Astrocyte of the spinal cord (primary cell): Measurements from ENCODE around the gene PLCH2.

Experiments used
- DNase-seq: peaks from one replicate; pipeline ENCODE4 v3.0.0; 2011; ENCODE audit warnings: low read depth, low spot score
- H3K4me3 ChIP-seq: 2 replicates; pipeline ENCODE4 v1.5.1; 2011; ENCODE audit warnings: low read depth, mild to moderate bottlenecking, low read length, moderate library complexity
- in situ Hi-C: cut with HindIII; loops from 2 replicates; pipeline ENCODE4 v1.10.0; 2017; ENCODE audit warnings: low sequenced_read_pairs
- TF ChIP-seq, protein P1 (sequence below): IDR thresholded peaks from 2 replicates; pipeline ENCODE4 v1.5.1; 2012; ENCODE audit warnings: low read depth, mild to moderate bottlenecking, low read length, inconsistent platforms

The PLCH2 gene

DNA sequence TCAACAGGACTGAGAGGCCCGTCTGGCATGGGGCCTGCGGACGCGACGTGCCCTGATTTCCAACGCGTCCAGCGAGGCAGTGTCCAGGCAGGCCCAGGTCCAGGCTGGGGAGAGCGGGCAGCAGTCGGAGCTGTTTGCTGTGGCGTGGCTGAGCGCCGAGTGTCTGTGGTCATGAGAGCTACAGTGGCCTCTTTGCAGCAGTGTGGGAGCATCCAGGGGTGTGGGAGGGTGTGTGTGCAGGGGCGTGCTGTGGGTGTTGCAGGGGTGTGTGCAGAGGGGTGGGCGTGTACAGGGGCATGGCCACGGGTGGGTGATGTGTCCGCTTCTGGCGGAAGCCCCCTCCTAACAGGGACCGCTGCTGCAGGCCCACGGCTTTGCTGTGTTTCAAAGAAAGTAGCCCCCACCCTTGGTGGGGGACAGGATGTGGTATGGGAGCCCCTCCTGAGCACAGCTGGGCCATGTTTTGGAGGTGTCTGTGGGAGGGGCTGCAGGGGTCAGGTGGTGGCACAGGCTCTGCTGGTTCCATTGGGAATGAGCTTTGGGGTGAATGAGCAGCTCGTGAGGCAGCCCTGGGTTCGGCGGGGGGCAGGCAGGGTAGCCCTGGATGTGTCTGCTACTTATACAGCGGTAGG, 17.7 kb downstream of the PLCH2 start:
- no peak overlapping the region for H3K4me3 ChIP-seq
- DNase-seq = no peak
- TF ChIP-seq, protein P1, sequence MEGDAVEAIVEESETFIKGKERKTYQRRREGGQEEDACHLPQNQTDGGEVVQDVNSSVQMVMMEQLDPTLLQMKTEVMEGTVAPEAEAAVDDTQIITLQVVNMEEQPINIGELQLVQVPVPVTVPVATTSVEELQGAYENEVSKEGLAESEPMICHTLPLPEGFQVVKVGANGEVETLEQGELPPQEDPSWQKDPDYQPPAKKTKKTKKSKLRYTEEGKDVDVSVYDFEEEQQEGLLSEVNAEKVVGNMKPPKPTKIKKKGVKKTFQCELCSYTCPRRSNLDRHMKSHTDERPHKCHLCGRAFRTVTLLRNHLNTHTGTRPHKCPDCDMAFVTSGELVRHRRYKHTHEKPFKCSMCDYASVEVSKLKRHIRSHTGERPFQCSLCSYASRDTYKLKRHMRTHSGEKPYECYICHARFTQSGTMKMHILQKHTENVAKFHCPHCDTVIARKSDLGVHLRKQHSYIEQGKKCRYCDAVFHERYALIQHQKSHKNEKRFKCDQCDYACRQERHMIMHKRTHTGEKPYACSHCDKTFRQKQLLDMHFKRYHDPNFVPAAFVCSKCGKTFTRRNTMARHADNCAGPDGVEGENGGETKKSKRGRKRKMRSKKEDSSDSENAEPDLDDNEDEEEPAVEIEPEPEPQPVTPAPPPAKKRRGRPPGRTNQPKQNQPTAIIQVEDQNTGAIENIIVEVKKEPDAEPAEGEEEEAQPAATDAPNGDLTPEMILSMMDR = no peak
- in situ Hi-C loops = no loop called here

GRCh38 chr1:2494323-2494693, 18.2 kb downstream of the PLCH2 start:
- in situ Hi-C loops = no loop called here
- TF ChIP-seq, protein P1 = no peak
- DNase-seq = no peak
- no peak overlapping the region for H3K4me3 ChIP-seq

DNA sequence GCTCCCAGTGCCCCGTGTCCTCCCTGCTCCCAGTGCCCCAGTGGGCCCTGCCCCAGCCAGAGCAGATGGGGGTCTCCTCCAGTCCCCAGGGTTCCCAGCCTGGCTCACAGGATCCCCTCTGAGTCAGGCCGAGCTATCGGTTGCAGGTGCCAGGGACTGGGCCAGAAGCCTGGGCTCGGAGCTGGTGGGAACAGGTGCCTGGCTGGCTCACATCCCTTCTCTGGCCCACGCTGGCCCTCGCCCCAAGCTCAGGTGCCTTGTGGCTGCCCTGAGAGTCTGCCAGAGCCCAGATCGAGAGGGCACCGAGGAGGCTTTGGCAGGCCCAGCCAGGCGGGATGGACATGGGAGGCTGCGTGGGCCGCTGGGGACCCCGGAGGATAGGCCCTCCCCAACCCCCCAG, 18.9 kb downstream of the PLCH2 start:
- in situ Hi-C loops = no loop called here
- H3K4me3 ChIP-seq = no peak overlapping the region
- no peak for DNase-seq
- TF ChIP-seq, protein P1 = no peak

DNA sequence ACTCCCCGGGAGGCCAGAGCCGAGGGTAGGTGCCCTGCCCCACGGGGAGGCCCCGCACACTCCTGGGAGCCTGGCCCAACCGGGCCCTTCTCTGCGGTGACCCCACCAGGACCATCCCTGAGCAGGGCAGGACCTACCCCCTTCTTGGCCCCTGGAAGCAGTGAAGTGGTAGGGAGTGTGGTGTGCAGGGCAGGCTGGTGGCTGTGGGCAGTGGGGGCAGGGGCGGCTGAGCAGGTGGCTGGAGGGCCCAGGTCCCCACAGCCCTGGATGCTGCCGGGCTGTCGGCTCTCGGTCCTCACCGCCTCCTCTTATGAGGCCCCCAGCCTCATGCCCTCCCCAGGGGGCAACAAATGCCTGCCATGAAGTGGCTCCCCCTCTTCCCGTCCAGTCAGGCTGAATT, 19.5 kb downstream of the PLCH2 start:
- in situ Hi-C loops = no loop called here
- no peak for DNase-seq
- TF ChIP-seq, protein P1 = no peak

DNA sequence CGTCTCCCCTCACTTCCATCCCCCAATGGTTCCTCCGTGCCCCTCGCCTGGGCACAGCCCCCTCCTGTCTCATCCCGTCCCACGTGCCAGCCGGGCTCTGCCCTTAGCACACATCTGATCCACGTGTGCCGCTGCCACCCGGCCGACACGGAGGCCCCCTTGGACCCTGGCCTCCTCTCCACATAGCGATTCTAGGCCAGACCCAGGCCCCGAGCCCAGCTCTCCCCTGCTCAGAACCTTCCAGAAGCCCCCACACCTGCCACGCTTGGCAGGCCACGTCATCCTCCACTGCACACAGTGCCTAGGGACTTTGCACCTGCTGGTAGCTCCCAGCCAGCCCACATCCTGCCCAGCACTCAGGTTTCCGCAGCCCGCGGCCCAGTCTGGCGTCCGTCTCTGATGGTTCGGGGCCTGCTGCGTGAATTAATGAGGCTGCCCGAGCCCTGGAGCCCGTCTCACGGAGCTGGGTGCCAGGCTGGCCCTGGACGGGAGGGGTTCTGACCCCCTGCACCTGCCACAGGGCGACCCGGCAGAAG, 20.1 kb downstream of the PLCH2 start:
- no peak for DNase-seq
- TF ChIP-seq, protein P1 = no peak
- H3K4me3 ChIP-seq = no peak overlapping the region
- in situ Hi-C loops = no loop called here

More for the DNA sequence above, 19.5 kb downstream of the PLCH2 start:
- no peak overlapping the region for H3K4me3 ChIP-seq

- DNase-seq = no peak
- TF ChIP-seq, protein P1 = no peak
- no peak overlapping the region for H3K4me3 ChIP-seq
- in situ Hi-C loops = no loop called here
Measured at GRCh38 chr1:2496746-2497145, 20.7 kb downstream of the PLCH2 start.
